HG03558 (cell line): ENCODE results near the gene KATNBL1.

ENCODE experiments used
- ATAC-seq: cut with Tn5 transposase; IDR thresholded peaks from one replicate; pipeline ENCODE4 v1.9.1; 2021; ENCODE audit warnings: moderate number of reproducible peaks; ENCODE audit not compliant: unreplicated experiment; ENCODE audit errors: extremely low read depth

The KATNBL1 gene, protein sequence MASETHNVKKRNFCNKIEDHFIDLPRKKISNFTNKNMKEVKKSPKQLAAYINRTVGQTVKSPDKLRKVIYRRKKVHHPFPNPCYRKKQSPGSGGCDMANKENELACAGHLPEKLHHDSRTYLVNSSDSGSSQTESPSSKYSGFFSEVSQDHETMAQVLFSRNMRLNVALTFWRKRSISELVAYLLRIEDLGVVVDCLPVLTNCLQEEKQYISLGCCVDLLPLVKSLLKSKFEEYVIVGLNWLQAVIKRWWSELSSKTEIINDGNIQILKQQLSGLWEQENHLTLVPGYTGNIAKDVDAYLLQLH

GRCh38 chr15:34209421-34210282 is at the start of gene KATNBL1:
KATNBL1 (minus strand) TSS chr15:34210096; CDS start chr15:34163676, 46,420 bp downstream.
- peak; percentile 75 for ATAC-seq

- ATAC-seq, result no peak
Observed at GRCh38 chr15:34259566-34259965, 49.7 kb upstream of the KATNBL1 start.

DNA sequence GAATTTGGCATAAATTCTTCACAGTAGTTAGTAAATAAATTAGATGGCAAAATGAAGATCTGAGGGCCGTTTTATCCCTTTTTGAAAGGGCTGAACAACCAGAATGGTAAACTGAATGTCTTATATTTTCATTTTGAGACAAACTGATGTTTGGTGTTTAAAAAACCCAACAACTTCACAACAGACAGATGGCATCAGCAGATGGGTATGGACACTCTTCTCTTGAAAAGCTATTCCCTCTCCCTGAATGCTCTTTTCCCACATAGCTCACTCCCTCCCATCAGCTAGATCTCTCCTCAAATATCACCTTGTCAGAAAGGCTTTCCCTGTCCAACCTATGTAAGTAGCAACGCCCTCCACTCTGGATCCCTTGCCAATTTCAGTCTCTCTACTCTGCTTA is 48.3 kb upstream of the KATNBL1 start:
- no peak for ATAC-seq

GRCh38 chr15:34252545-34252944 is 42.6 kb upstream of the KATNBL1 start:
- no peak for ATAC-seq

GRCh38 chr15:34248190-34248589 is 38.3 kb upstream of the KATNBL1 start:
- ATAC-seq, result no peak

DNA sequence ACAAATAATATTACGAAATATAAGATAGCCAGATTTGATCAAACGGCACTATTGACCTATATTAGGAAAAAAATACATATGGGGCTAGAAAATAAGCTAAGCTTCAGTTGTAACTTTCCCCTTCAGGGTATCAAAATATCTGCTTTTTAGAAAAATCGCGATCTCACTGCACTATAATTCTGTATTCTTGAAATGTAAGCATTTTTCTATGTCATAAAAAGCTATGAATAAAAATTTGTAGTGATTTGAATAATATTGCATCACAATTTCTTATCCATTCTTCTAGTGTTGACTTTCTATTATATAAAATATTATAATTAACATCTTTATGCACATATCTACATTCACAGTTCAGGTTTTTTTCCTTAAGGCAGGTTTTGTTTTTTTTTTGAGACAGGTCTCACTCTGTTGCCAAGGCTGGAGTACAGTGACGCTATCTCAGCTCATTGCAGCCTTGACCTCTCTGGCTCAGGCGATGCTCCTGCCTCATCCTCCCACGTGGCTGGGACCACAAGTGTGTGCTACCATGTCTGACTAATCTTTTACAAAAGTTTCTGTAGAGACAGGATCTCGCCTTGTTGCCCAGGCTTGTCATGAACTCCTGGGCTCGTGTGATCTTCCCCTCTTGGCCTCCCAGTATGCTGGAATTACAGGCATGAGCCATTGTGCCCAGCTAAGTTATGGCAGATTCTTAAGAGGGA is 36.5 kb upstream of the KATNBL1 start:
- ATAC-seq, result no peak

GRCh38 chr15:34243226-34243625 is 33.3 kb upstream of the KATNBL1 start:
- ATAC-seq, result no peak

- ATAC-seq, result no peak
Observed at GRCh38 chr15:34242331-34242710, 32.4 kb upstream of the KATNBL1 start.

- no peak for ATAC-seq
Observed at GRCh38 chr15:34241376-34242330, 31.8 kb upstream of the KATNBL1 start.

- ATAC-seq, result no peak
Observed at GRCh38 chr15:34240537-34240936, 30.6 kb upstream of the KATNBL1 start.

- no peak for ATAC-seq
Observed at GRCh38 chr15:34239151-34239808, 29.4 kb upstream of the KATNBL1 start.

- no peak for ATAC-seq
Observed at GRCh38 chr15:34233614-34234013, 23.7 kb upstream of the KATNBL1 start.

GRCh38 chr15:34223904-34224596 is 14.2 kb upstream of the KATNBL1 start:
- ATAC-seq, result no peak

DNA sequence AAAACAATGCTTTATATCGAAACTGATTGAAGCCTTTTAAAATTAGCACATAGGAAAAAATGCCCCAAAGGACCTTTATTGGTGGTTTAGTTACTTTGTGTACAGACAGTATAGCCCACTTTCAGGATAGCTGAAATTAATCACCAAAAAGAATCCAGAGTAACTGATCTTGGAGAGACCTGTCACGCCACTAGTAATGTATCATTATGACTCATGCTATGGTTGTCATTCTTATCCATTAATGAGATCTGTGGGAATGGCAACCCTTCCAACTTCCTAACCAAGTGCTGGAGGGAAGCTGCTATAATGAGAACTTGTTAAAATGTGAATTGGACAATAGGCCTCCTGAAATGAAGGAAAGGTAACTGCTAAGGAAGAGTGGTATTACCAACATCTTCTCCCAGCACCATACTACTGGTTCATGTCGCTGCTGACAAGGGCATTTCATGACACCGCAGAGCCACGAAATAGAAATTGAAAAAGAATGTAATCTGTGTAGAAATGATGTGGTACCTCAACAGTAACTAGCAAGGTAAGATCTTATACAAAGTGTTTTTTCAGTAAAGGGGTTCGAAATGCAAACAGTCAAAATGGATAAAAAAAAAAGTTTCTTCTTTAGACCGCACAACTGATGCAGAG is 7.8 kb upstream of the KATNBL1 start:
- ATAC-seq, result no peak

GRCh38 chr15:34216527-34217270 is 6.8 kb upstream of the KATNBL1 start:
- ATAC-seq, result no peak

GRCh38 chr15:34214135-34214534 is 4.2 kb upstream of the KATNBL1 start:
- no peak for ATAC-seq

- ATAC-seq, result no peak
Observed at GRCh38 chr15:34213690-34214089, 3.8 kb upstream of the KATNBL1 start.

DNA sequence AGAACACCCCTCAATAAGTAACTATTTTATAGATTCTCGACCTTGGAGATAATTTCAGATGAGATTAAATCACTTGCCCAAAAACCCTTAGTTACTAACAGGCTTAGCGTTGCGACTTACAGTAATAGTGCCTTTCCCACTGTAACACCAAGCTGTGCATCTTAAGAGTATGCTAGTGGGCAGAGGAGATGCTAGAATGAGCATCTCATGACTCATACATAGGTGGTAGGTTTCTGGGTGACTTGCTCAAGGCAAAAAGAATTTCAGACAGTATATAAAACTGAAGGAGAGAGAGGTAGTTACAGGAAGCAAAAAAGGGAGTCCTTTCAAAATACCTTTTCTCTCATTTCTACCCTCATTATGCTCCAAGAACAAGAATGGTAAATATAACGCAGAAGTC is 3.9 kb downstream of the KATNBL1 start:
- no peak for ATAC-seq
